GM12864 (cell line): ENCODE measurements around the gene CBX4.

Experiments
- DNase-seq: peaks from one replicate; pipeline ENCODE4 v3.0.0-alpha.2; 2011; ENCODE audit warnings: low read depth
- H3K4me3 ChIP-seq: 2 replicates; pipeline ENCODE4 v1.5.1; 2011; ENCODE audit warnings: mild to moderate bottlenecking, low read depth, low read length, control low read depth
- TF ChIP-seq, protein P1 (sequence below): IDR thresholded peaks from 2 replicates; pipeline ENCODE4 v1.5.1; 2011; ENCODE audit warnings: low read depth, mild to moderate bottlenecking, moderate library complexity, low read length, control low read depth, inconsistent platforms; ENCODE audit errors: missing control alignments

The CBX4 gene

DNA sequence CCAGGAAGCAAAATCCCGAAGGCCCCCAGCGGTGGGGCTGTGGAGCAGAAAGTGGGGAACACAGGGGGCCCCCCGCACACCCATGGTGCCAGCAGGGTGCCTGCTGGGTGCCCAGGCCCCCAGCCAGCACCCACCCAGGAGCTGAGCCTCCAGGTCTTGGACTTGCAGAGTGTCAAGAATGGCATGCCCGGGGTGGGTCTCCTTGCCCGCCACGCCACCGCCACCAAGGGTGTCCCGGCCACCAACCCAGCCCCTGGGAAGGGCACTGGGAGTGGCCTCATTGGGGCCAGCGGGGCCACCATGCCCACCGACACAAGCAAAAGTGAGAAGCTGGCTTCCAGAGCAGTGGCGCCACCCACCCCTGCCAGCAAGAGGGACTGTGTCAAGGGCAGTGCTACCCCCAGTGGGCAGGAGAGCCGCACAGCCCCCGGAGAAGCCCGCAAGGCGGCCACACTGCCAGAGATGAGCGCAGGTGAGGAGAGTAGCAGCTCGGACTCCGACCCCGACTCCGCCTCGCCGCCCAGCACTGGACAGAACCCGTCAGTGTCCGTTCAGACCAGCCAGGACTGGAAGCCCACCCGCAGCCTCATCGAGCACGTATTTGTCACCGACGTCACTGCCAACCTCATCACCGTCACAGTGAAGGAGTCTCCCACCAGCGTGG is 54.8 kb downstream of the CBX4 start:
- DNase-seq: no peak
- H3K4me3 ChIP-seq: no peak overlapping the region
- TF ChIP-seq, protein P1, sequence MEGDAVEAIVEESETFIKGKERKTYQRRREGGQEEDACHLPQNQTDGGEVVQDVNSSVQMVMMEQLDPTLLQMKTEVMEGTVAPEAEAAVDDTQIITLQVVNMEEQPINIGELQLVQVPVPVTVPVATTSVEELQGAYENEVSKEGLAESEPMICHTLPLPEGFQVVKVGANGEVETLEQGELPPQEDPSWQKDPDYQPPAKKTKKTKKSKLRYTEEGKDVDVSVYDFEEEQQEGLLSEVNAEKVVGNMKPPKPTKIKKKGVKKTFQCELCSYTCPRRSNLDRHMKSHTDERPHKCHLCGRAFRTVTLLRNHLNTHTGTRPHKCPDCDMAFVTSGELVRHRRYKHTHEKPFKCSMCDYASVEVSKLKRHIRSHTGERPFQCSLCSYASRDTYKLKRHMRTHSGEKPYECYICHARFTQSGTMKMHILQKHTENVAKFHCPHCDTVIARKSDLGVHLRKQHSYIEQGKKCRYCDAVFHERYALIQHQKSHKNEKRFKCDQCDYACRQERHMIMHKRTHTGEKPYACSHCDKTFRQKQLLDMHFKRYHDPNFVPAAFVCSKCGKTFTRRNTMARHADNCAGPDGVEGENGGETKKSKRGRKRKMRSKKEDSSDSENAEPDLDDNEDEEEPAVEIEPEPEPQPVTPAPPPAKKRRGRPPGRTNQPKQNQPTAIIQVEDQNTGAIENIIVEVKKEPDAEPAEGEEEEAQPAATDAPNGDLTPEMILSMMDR: no peak

DNA sequence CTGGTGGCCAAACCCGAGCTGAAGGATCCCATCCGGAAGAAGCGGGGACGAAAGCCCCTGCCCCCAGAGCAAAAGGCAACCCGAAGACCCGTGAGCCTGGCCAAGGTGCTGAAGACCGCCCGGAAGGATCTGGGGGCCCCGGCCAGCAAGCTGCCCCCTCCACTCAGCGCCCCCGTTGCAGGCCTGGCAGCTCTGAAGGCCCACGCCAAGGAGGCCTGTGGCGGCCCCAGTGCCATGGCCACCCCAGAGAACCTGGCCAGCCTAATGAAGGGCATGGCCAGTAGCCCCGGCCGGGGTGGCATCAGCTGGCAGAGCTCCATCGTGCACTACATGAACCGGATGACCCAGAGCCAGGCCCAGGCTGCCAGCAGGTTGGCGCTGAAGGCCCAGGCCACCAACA is 55.3 kb downstream of the CBX4 start:
- TF ChIP-seq, protein P1: no peak
- no peak for DNase-seq
- H3K4me3 ChIP-seq: no peak overlapping the region
